ENCODE measurements around the gene B3GNT8.

The B3GNT8 gene

GRCh38 chr19:41434450-41434849 lies 7.3 kb upstream of the B3GNT8 start:
- TF ChIP-seq CTCF (IDR thresholded peaks at IDR 0.05; ENCODE audit: control insufficient read depth, extremely low read depth, insufficient read depth) = no peak
- H3K4me3 ChIP-seq (ENCODE audit: low read depth, low read length) = no peak overlapping the region
- DNase-seq (ENCODE audit: low read depth) = no peak

GRCh38 chr19:41433171-41433570 lies 6.0 kb upstream of the B3GNT8 start:
- DNase-seq (ENCODE audit: low read depth) = no peak
- H3K4me3 ChIP-seq (ENCODE audit: low read depth, low read length) = no peak overlapping the region
- no peak for TF ChIP-seq CTCF (IDR thresholded peaks at IDR 0.05; ENCODE audit: control insufficient read depth, extremely low read depth, insufficient read depth)

GRCh38 chr19:41431426-41432386 lies 4.5 kb upstream of the B3GNT8 start:
- DNase-seq (ENCODE audit: low read depth) = no peak
- H3K4me3 ChIP-seq (ENCODE audit: low read depth, low read length) = no peak overlapping the region
- no peak for TF ChIP-seq CTCF (IDR thresholded peaks at IDR 0.05; ENCODE audit: control insufficient read depth, extremely low read depth, insufficient read depth)

GRCh38 chr19:41430922-41431321 lies 3.7 kb upstream of the B3GNT8 start:
- no peak for DNase-seq (ENCODE audit: low read depth)
- TF ChIP-seq CTCF (IDR thresholded peaks at IDR 0.05; ENCODE audit: control insufficient read depth, extremely low read depth, insufficient read depth) = no peak
- H3K4me3 ChIP-seq (ENCODE audit: low read depth, low read length) = no peak overlapping the region

GRCh38 chr19:41428481-41428859 lies 1.3 kb upstream of the B3GNT8 start:
- no peak for TF ChIP-seq CTCF (IDR thresholded peaks at IDR 0.05; ENCODE audit: control insufficient read depth, extremely low read depth, insufficient read depth)
- H3K4me3 ChIP-seq (ENCODE audit: low read depth, low read length) = no peak overlapping the region
- DNase-seq (ENCODE audit: low read depth) = no peak

GRCh38 chr19:41427647-41428480 lies 690 bp upstream of the B3GNT8 start:
- no peak for DNase-seq (ENCODE audit: low read depth)
- no peak for TF ChIP-seq CTCF (IDR thresholded peaks at IDR 0.05; ENCODE audit: control insufficient read depth, extremely low read depth, insufficient read depth)
- H3K4me3 ChIP-seq (ENCODE audit: low read depth, low read length) = no peak overlapping the region

Data from LNCaP clone FGC (cell line).